ENCODE results near the gene CHRND.

DNA sequence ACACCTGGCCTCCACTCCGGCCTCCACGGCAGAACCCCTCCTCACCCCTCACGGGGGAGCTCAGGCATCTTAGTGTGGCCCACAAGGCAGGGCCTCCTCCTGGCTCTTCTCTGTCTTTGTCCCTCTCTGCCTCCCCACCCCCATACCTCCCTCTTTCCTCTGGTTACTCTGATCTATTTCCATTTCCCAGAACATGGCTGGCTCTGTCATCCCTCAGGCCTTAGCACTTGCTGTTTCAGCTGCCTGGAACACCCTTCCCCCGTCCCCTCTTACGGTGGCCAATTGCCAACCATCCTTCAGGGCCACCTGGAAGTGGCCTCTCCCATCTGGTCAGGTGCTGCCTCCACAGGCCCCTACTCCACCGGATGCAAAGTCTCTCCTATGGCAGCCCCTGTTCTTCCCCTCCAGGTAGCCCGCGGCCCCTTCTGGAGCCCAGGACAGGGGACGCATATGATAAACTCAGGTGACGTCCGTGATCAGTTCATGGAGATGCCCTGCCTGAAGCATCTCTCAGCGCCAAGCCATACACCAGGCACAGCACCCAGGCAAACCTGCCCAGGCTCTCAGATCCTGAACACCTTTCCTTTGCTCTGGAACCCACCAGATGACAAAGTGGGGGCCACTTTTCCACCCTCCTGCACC, 34.7 kb upstream of the CHRND start:
- no peak for TF ChIP-seq CTCF (IDR thresholded peaks at IDR 0.05)
- no peak for TF ChIP-seq POLR2A (IDR thresholded peaks at IDR 0.05)
